Occipital lobe (tissue), 2 donors: Measurements from ENCODE around the gene RILPL1. TPM values are rescaled to one million over a fixed set of nuclear protein-coding genes. Genes with fewer than 3 reads are reported as not detected.
"Not testable (repeated sequence)": the region's sequence is repeated elsewhere in the genome, so short reads cannot be mapped to it uniquely, and the experiment has no call there.

Experiments
- DNase-seq: peaks from one replicate; lab custom pipeline; 2025; lab: John Stamatoyannopoulos, UW
- total RNA-seq: library from RNA; depleted of rRNA; stranded (reverse); fragments of >200 nt; gene quantifications from one replicate; pipeline ENCODE4 v1.2.3, GENCODE V29; 2014

RILPL1 gene
- total RNA-seq, 1 donor from 2014 or later: 4.8 TPM

- DNase-seq: no peak
Observed at GRCh38 chr12:123494124-123494851, 39.2 kb downstream of the RILPL1 start.

GRCh38 chr12:123492339-123493039 lies 41.0 kb downstream of the RILPL1 start:
- not testable (repeated sequence) for DNase-seq

- no peak for DNase-seq
Observed at GRCh38 chr12:123491481-123491880, 42.0 kb downstream of the RILPL1 start.

- no peak for DNase-seq
Observed at GRCh38 chr12:123491056-123491455, 42.5 kb downstream of the RILPL1 start.

GRCh38 chr12:123490089-123490488 lies 43.4 kb downstream of the RILPL1 start:
- no peak for DNase-seq

- DNase-seq: no peak
Observed at GRCh38 chr12:123489580-123489979, 43.9 kb downstream of the RILPL1 start.

GRCh38 chr12:123488539-123489230 lies 44.8 kb downstream of the RILPL1 start:
- no peak for DNase-seq

- DNase-seq: no peak
Observed at GRCh38 chr12:123487428-123487827, 46.1 kb downstream of the RILPL1 start.

GRCh38 chr12:123485756-123486155 lies 47.8 kb downstream of the RILPL1 start:
- DNase-seq: peak; percentile 49

- DNase-seq: no peak
Observed at GRCh38 chr12:123483602-123484248, 49.8 kb downstream of the RILPL1 start.

- DNase-seq: no peak
Observed at GRCh38 chr12:123482876-123483275, 50.6 kb downstream of the RILPL1 start.

- DNase-seq: not testable (repeated sequence)
Observed at GRCh38 chr12:123481251-123481650, 52.3 kb downstream of the RILPL1 start.

- peak; percentile 85 for DNase-seq
Observed at GRCh38 chr12:123479442-123480180, 53.9 kb downstream of the RILPL1 start.

- DNase-seq: peak; percentile 75
Observed at GRCh38 chr12:123478762-123479161, 54.8 kb downstream of the RILPL1 start.

- DNase-seq: no peak
Observed at GRCh38 chr12:123478069-123478468, 55.5 kb downstream of the RILPL1 start.

GRCh38 chr12:123475246-123475703 lies 58.2 kb downstream of the RILPL1 start:
- DNase-seq: no peak

- no peak for DNase-seq
Observed at GRCh38 chr12:123474485-123475245, 58.9 kb downstream of the RILPL1 start.

- DNase-seq: no peak
Observed at GRCh38 chr12:123472438-123472849, 61.1 kb downstream of the RILPL1 start.

- peak; percentile 65 for DNase-seq
Observed at GRCh38 chr12:123471374-123472068, 62.0 kb downstream of the RILPL1 start.

- no peak for DNase-seq
Observed at GRCh38 chr12:123469978-123470377, 63.5 kb downstream of the RILPL1 start.
